Gastrocnemius medialis (tissue), 4 donors: ENCODE measurements around the gene PTPRM. TPM values are rescaled to one million over a fixed set of nuclear protein-coding genes. Genes with fewer than 3 reads are reported as not detected.

ENCODE experiments used
- ATAC-seq, 2 donors: fragments of 150-250 bp; one replicate each; pipeline ENCODE4 v1.9.1; 2016
- DNase-seq, 2 donors: peaks; one replicate each; pipeline ENCODE4 v3.0.0-alpha.2; 2019
- H3K27ac ChIP-seq, 4 donors: fragments of 200-600 bp; sonication (generic); 1 replicate in 1 of 4; 2 replicates in 3 of 4; pipeline ENCODE4 v1.5.1; 2016 to 2018; ENCODE audit warnings: mild to moderate bottlenecking in 2 of 4, moderate library complexity in 1 of 4
- H3K27me3 ChIP-seq, 3 donors: fragments of 200-600 bp; sonication (generic) in 2 of 3; 1 replicate in 1 of 3; 2 replicates in 2 of 3; pipeline versions ENCODE4 v1.5.1 to v1.6.0; 2016 to 2019; ENCODE audit warnings: mild to moderate bottlenecking in 1 of 3, moderate library complexity in 1 of 3
- H3K36me3 ChIP-seq, 2 donors: fragments of 200-600 bp; sonication (generic) in 1 of 2; one replicate each; pipeline ENCODE4 v1.5.1; 2017 to 2018
- H3K4me1 ChIP-seq, 2 donors: fragments of 200-600 bp; sonication (generic) in 1 of 2; one replicate each; pipeline ENCODE4 v1.5.1; 2016 to 2017; ENCODE audit warnings: mild to moderate bottlenecking in 2 of 2
- H3K4me3 ChIP-seq, 4 donors: fragments of 200-600 bp; sonication (generic) in 3 of 4; 1 replicate in 1 of 4; 2 replicates in 3 of 4; pipeline ENCODE4 v1.5.1; 2016 to 2019; ENCODE audit warnings: mild to moderate bottlenecking in 2 of 4
- H3K9me3 ChIP-seq, 3 donors: fragments of 200-600 bp; sonication (generic) in 2 of 3; 1 replicate in 1 of 3; 2 replicates in 2 of 3; pipeline ENCODE4 v1.5.1; 2016 to 2019
- POLR2A ChIP-seq, 2 donors: fragments of 450-650 bp; IDR thresholded peaks; one replicate each; pipeline ENCODE4 v1.6.1; 2017; ENCODE audit warnings: antibody characterized with exemption in 2 of 2, mild to moderate bottlenecking in 2 of 2, moderate library complexity in 2 of 2
- in situ Hi-C, 4 donors: fragments of 200-750 bp; cut with MboI; loops; one replicate each; pipeline versions ENCODE4 v1.15.0 to v1.8.0; 2017; ENCODE audit warnings: low sequenced_read_pairs in 4 of 4
- intact Hi-C: fragments of 100-400 bp; cut with DNase I; formaldehyde crosslinking; loops from one replicate; pipeline ENCODE4 v1.15.1; 2023; ENCODE audit warnings: low total_unique reads
- total RNA-seq, 4 donors: library from RNA; depleted of rRNA; stranded (reverse); fragments of >200 nt; gene quantifications; one replicate each; pipeline versions ENCODE4 v1.1.0 to v1.2.3, GENCODE V29; 2016
- TF ChIP-seq, protein P1 (sequence below), 5 experiments: fragments of 450-650 bp in 3 of 5; fragments of 200-600 bp in 2 of 5; sonication (generic) in 2 of 5; IDR thresholded peaks in 4 of 5; conservative IDR thresholded peaks in 1 of 5; 1 replicate in 4 of 5; 2 replicates in 1 of 5; pipeline ENCODE4 v1.5.1; 2016 to 2019; ENCODE audit warnings: antibody characterized with exemption in 5 of 5, mild to moderate bottlenecking in 3 of 5, moderate library complexity in 3 of 5

Gene PTPRM
- total RNA-seq, 4 donors from 2014 or later, result 52.6 to 79.3 (median 63.8) TPM

DNA sequence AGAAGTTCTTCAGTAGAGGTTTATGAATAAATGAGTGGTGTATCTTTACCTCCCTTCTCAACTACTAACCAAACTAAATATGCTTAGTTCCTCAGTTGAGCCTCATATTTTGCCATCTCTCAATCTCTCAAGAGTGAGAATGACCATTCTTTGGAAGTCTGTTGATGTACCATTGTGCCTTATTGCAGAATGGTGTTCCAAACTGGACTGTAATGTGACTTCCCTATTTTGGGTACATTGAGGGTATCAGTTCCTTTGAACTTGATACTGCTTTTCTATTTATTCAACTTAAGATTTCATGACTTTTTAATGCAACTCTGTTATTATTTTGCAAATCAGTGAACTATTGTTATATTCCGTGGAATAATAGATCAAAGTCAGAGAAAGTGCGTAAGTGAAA, 159.4 kb downstream of the PTPRM start:
- TF ChIP-seq POLR2A (IDR thresholded peaks at IDR 0.05), result no peak
- TF ChIP-seq, protein P1, sequence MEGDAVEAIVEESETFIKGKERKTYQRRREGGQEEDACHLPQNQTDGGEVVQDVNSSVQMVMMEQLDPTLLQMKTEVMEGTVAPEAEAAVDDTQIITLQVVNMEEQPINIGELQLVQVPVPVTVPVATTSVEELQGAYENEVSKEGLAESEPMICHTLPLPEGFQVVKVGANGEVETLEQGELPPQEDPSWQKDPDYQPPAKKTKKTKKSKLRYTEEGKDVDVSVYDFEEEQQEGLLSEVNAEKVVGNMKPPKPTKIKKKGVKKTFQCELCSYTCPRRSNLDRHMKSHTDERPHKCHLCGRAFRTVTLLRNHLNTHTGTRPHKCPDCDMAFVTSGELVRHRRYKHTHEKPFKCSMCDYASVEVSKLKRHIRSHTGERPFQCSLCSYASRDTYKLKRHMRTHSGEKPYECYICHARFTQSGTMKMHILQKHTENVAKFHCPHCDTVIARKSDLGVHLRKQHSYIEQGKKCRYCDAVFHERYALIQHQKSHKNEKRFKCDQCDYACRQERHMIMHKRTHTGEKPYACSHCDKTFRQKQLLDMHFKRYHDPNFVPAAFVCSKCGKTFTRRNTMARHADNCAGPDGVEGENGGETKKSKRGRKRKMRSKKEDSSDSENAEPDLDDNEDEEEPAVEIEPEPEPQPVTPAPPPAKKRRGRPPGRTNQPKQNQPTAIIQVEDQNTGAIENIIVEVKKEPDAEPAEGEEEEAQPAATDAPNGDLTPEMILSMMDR (IDR thresholded peaks at IDR 0.05 in 4 of 5, conservative IDR thresholded peaks at IDR 0.05 in 1 of 5), result no peak
- intact Hi-C loops, result loop anchor here (5.0 to 10.0 kb wide), 2 partner anchors 159 to 492 kb away; partner anchors contain the start of genes LRRC30 and PTPRM
- peak in 1 of 2 donors; percentile 61 for ATAC-seq
- in situ Hi-C loops, result no loop called here
- H3K27ac ChIP-seq, result peak overlapping the region in 2 of 4 donors; percentile 37 to 56
- DNase-seq, result no peak
- no peaks in the 10 kb centered on the region for H3K9me3 ChIP-seq
- no peak overlapping the region for H3K4me3 ChIP-seq
- peaks cover 36 to 41% of the 10 kb centered on the region in 2 donors for H3K4me1 ChIP-seq
- H3K27me3 ChIP-seq, result no peaks in the 10 kb centered on the region
- no peaks in the 10 kb centered on the region for H3K36me3 ChIP-seq

DNA sequence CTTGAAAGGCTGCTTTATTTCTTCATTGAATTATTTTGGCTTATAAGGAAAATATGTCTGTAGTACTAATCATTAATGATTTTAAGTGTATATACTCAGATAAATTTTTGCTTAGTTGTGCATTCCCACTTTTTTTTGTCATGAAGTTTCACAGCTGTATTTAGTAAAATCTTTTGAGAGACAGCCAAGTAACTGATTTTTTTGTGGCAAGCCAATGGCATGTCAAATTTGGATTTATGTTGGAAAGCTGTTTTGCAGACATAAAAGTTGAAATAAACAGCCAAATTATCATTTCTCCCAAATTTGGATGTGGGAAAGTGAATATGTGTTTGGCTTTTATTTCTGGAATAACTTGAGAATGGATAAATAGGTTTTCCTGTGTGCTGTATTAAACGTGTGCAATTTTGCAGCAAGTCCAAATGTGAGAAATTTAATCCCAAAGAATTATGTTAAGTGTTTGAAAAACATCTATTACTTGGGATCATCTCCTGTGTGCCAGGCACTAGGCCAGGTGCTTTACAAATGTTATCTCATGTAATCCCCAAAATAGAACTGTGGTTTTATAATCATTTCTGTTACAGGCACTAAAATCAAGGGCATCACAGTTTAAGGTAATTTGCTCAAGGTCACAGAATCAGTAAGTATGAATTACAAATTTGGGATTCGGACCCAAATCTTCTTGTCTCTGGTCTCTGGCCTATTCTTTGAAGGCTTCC, 160.4 kb downstream of the PTPRM start:
- no peaks in the 10 kb centered on the region for H3K9me3 ChIP-seq
- no peaks in the 10 kb centered on the region for H3K36me3 ChIP-seq
- intact Hi-C loops, result loop anchor here (5.0 to 10.0 kb wide), 2 partner anchors 160 to 493 kb away; partner anchors contain the start of genes LRRC30 and PTPRM
- H3K4me1 ChIP-seq, result peaks cover 28 to 41% of the 10 kb centered on the region in 2 donors
- ATAC-seq, result no peak
- TF ChIP-seq, protein P1 (IDR thresholded peaks at IDR 0.05 in 4 of 5, conservative IDR thresholded peaks at IDR 0.05 in 1 of 5), result no peak
- TF ChIP-seq POLR2A (IDR thresholded peaks at IDR 0.05), result no peak
- no peaks in the 10 kb centered on the region for H3K27me3 ChIP-seq
- DNase-seq, result no peak
- no peak overlapping the region for H3K4me3 ChIP-seq
- no peak overlapping the region for H3K27ac ChIP-seq
- in situ Hi-C loops, result no loop called here

DNA sequence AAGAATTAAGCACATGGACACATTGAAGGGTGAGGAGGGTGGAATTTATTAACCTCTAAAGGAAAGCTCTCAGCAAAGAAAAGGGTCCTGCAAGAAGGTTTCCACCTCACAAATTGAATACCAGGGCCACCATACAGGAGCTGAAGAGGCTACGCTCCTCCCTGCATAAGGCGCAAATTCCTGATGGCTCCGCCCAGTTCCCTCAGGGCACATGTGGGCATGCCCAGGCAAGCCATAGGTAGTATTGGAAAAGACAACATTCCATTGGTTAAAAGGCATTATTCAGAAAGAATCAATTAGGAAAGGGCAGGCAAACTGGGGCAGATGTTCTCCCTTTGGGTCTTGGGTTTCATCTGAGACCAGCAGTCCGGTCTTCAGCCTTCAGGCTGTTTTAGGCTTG, 161.2 kb downstream of the PTPRM start:
- TF ChIP-seq POLR2A (IDR thresholded peaks at IDR 0.05), result no peak
- TF ChIP-seq, protein P1 (IDR thresholded peaks at IDR 0.05 in 4 of 5, conservative IDR thresholded peaks at IDR 0.05 in 1 of 5), result no peak
- in situ Hi-C loops (no loop called here), intact Hi-C loops (loop anchor here (5.0 to 10.0 kb wide), 2 partner anchors 161 to 493 kb away; partner anchors contain the start of genes LRRC30 and PTPRM)
- Histone ChIP-seq H3K4me1 (peaks cover 28 to 41% of the 10 kb centered on the region in 2 donors), H3K27me3 (no peaks in the 10 kb centered on the region), H3K4me3 (no peak overlapping the region), H3K36me3 (no peaks in the 10 kb centered on the region), H3K27ac (no peak overlapping the region), H3K9me3 (no peaks in the 10 kb centered on the region)
- ATAC-seq (no peak), DNase-seq (no peak)

DNA sequence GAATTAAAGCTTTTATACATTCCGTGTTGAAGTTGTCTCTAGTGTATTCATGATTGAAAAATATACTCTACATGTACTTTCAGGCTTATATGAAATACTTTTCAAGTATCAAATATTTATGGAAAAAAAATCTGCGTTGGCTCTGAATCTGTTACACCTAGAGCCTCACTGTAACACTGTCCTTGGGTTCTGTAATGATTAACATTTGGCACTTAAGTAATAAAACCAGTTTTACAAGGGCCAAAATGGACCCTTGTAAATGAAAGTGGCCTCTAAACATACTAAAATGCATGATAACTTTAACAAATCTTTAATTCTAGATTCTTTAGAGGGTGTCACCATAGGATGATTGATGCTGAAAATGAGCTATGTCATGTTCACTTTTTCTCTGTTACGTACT, 162.8 kb downstream of the PTPRM start:
- Histone ChIP-seq H3K9me3 (no peaks in the 10 kb centered on the region), H3K36me3 (no peaks in the 10 kb centered on the region), H3K4me1 (peaks cover 28 to 37% of the 10 kb centered on the region in 2 donors), H3K27ac (no peak overlapping the region), H3K4me3 (no peak overlapping the region), H3K27me3 (no peaks in the 10 kb centered on the region)
- TF ChIP-seq POLR2A (IDR thresholded peaks at IDR 0.05), result no peak
- TF ChIP-seq, protein P1 (IDR thresholded peaks at IDR 0.05 in 4 of 5, conservative IDR thresholded peaks at IDR 0.05 in 1 of 5), result no peak
- ATAC-seq (no peak), DNase-seq (no peak)
- intact Hi-C loops, result loop anchor here (5.0 to 10.0 kb wide), 2 partner anchors 163 to 495 kb away; partner anchors contain the start of genes LRRC30 and PTPRM
- in situ Hi-C loops, result no loop called here
